Activated B cell treated with CpG ODN at 0.5 μM for 24 hours (primary cell): ENCODE measurements around the gene PCNX3. TPM values are rescaled to one million over a fixed set of nuclear protein-coding genes. Genes with fewer than 3 reads are reported as not detected.
"Not testable (repeated sequence)": the region's sequence is repeated elsewhere in the genome, so short reads cannot be mapped to it uniquely, and the experiment has no call there.

Experiments used
- ATAC-seq: fragments of 200-7000 bp; cut with Tn5 transposase; one replicate; pipeline ENCODE4 v1.10.0; 2021; ENCODE audit warnings: low read depth, mild to moderate bottlenecking, moderate library complexity
- CTCF ChIA-PET: fragments of 350-600 bp; sonication (Branson Sonifier 250); formaldehyde crosslinking; loops from one replicate; lab custom pipeline; 2021; ENCODE audit warnings: antibody characterized with exemption; lab: Charles Lee
- POLR2A ChIA-PET: fragments of 350-600 bp; sonication (Branson Sonifier 250); formaldehyde crosslinking; loops from one replicate; lab custom pipeline; 2021; ENCODE audit warnings: antibody characterized with exemption; lab: Charles Lee
- DNase-seq: peaks from one replicate; pipeline ENCODE4 v3.0.0; 2022
- H3K27ac Mint-ChIP-seq: one replicate; pipeline ENCODE4 v1.8.0; 2020; ENCODE audit warnings: mixed read lengths
- H3K27me3 Mint-ChIP-seq: one replicate; pipeline ENCODE4 v1.8.0; 2021; ENCODE audit warnings: mixed read lengths
- H3K36me3 Mint-ChIP-seq: one replicate; pipeline ENCODE4 v1.8.0; 2021; ENCODE audit warnings: low read depth, mixed read lengths
- H3K4me1 Mint-ChIP-seq: one replicate; pipeline ENCODE4 v1.8.0; 2021; ENCODE audit warnings: mixed read lengths
- H3K4me3 Mint-ChIP-seq: one replicate; pipeline ENCODE4 v1.8.0; 2020; ENCODE audit warnings: mild to moderate bottlenecking, mixed read lengths
- H3K9me3 Mint-ChIP-seq: one replicate; pipeline ENCODE4 v1.8.0; 2020; ENCODE audit warnings: mixed read lengths
- CTCF ChIP-seq: fragments of 200-600 bp; IDR thresholded peaks from one replicate; pipeline ENCODE4 v1.8.0; 2022; ENCODE audit warnings: antibody characterized with exemption, mild to moderate bottlenecking
- intact Hi-C: fragments of 100-400 bp; cut with micrococcal nuclease; formaldehyde crosslinking; loops from one replicate; pipeline ENCODE4 v1.15.1; 2024
- total RNA-seq: library from RNA; stranded (reverse); gene quantifications from 2 replicates; pipeline ENCODE4 v1.2.3, GENCODE V29; 2022

Gene PCNX3
- total RNA-seq, 1 donor from 2014 or later: 51.4 TPM

DNA sequence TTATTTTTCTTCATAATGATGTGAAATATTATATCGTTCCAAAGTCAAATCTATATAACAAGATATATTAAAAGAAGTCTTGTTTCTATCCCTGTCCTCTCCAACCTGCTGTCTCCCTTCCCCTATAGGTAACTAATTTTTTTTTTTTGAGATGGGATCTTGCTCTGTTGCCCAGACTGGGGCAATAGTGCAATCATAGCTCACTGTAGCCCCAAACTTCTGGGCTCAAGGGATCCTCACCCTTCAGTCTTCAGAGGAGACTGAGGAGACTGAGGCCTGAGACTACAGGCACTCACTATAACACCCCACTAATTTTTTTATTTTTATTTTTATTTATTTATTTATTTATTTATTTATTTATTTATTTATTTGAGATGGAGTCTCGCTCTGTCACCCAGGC is 57.4 kb downstream of the PCNX3 start:
- TF ChIP-seq CTCF: no peak
- Mint-ChIP-seq H3K4me3 (no peak overlapping the region), H3K27ac (no peak overlapping the region), H3K4me1 (no peaks in the 10 kb centered on the region), H3K9me3 (no peaks in the 10 kb centered on the region), H3K36me3 (no peaks in the 10 kb centered on the region), H3K27me3 (no peaks in the 10 kb centered on the region)
- CTCF ChIA-PET: no interaction called here
- DNase-seq (no peak), ATAC-seq (no peak)
- intact Hi-C loops: no loop called here
- POLR2A ChIA-PET: interaction anchor here (0.9 kb wide), 1 partner anchor 10 kb away, joined by 3 read pairs; the partner anchor contains the start of gene RELA

DNA sequence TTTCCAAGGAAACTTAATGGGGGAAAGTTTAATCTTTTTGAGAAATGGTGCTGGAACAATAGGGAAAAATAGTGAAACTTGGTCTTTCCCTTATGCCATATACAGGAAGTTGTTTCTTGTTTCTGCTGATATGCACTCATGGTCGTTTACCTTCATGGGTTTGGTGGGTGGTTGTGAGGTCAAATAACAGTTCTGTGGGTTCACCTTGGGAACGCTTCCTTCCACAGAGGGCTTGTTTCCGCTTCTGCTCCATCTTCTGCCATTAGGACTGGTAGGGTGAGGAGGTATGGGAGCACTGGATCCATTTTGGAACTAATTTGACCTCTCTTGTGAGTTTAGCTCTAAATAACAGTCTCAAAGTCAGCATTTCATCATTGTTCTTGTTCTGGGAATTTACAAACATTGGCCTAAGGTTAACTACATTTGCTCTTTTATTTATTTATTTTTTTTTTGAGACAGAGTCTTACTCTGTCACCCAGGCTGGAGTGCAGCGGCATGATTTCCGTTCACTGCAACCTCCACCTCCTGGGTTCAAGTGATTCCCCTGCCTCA is 64.7 kb downstream of the PCNX3 start:
- TF ChIP-seq CTCF: no peak
- intact Hi-C loops: no loop called here
- no peaks in the 10 kb centered on the region for H3K36me3 Mint-ChIP-seq
- no peak overlapping the region for H3K4me3 Mint-ChIP-seq
- CTCF ChIA-PET: no interaction called here
- no peaks in the 10 kb centered on the region for H3K9me3 Mint-ChIP-seq
- no peak for ATAC-seq
- POLR2A ChIA-PET: interaction anchor here (0.6 to 0.7 kb wide), 2 partner anchors 181 to 351 kb away, joined by 3 to 4 read pairs; no protein-coding TSS in a partner anchor
- H3K27me3 Mint-ChIP-seq: no peaks in the 10 kb centered on the region
- H3K27ac Mint-ChIP-seq: no peak overlapping the region
- DNase-seq: no peak
- no peaks in the 10 kb centered on the region for H3K4me1 Mint-ChIP-seq

- DNase-seq, CTCF ChIA-PET, H3K36me3 Mint-ChIP-seq, H3K27ac Mint-ChIP-seq, H3K4me1 Mint-ChIP-seq, POLR2A ChIA-PET, intact Hi-C loops, H3K9me3 Mint-ChIP-seq, H3K4me3 Mint-ChIP-seq, ATAC-seq, H3K27me3 Mint-ChIP-seq: not testable (repeated sequence)
Observed at GRCh38 chr11:65683480-65683879, 67.9 kb downstream of the PCNX3 start.

DNA sequence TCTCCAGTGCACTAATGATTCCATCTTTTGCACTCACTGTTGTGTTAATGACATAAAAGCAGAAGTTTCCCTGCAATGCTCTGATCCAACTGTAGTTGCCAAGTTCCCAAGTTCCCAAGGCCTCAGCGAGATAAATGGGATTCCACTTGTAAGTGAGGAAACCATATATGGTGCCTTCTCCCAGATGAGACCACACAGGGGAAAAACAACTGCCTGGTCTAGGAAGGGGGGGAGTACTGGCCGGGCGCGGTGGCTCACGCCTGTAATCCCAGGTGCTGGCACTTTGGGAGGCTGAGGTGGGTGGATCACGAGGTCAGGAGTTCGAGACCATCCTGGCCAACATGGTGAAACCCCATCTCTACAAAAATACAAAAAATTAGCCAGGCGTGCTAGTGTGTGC is 70.4 kb downstream of the PCNX3 start:
- Mint-ChIP-seq H3K36me3 (no peaks in the 10 kb centered on the region), H3K9me3 (no peaks in the 10 kb centered on the region), H3K27me3 (no peaks in the 10 kb centered on the region), H3K27ac (no peak overlapping the region), H3K4me1 (no peaks in the 10 kb centered on the region), H3K4me3 (no peak overlapping the region)
- ChIA-PET POLR2A (no interaction called here), CTCF (no interaction called here)
- ATAC-seq: no peak
- no peak for TF ChIP-seq CTCF
- intact Hi-C loops: no loop called here
- no peak for DNase-seq

Other genes with a start within 250 kb of the PCNX3 start
- gene SLC25A45, start 233.1 kb upstream of the PCNX3 start, total RNA-seq: 11.4 and 12.3 TPM in 2 replicates
- gene FRMD8, start 229.1 kb upstream of the PCNX3 start, total RNA-seq: 68.6 and 70.6 TPM in 2 replicates
- 578 and 699 TPM in 2 replicates for gene NEAT1, start 193.0 kb upstream of the PCNX3 start, total RNA-seq
- 12,540 and 18,961 TPM in 2 replicates for gene MALAT1, start 116.7 kb upstream of the PCNX3 start, total RNA-seq
- 70.0 and 75.7 TPM in 2 replicates for gene SCYL1, start 90.7 kb upstream of the PCNX3 start, total RNA-seq
- 25.0 and 25.3 TPM in 2 replicates for gene LTBP3, start 57.4 kb upstream of the PCNX3 start, total RNA-seq
- gene ZNRD2, start 45.3 kb upstream of the PCNX3 start, total RNA-seq: 40.9 and 41.0 TPM in 2 replicates
- gene FAM89B, start 43.2 kb upstream of the PCNX3 start, total RNA-seq: 19.1 and 21.6 TPM in 2 replicates
- gene EHBP1L1, start 39.7 kb upstream of the PCNX3 start, total RNA-seq: 143 and 163 TPM in 2 replicates
- gene KCNK7, start 20.0 kb upstream of the PCNX3 start, total RNA-seq: 1.0 and 1.1 TPM in 2 replicates
- 72.1 and 89.6 TPM in 2 replicates for gene MAP3K11, start 1.6 kb upstream of the PCNX3 start, total RNA-seq
- gene SIPA1, start 22.3 kb downstream of the PCNX3 start, total RNA-seq: 236 and 252 TPM in 2 replicates
- gene RELA, start 47.1 kb downstream of the PCNX3 start, total RNA-seq: 110 and 119 TPM in 2 replicates
- gene KAT5, start 96.5 kb downstream of the PCNX3 start, total RNA-seq: 108 and 120 TPM in 2 replicates
- 85.3 and 91.4 TPM in 2 replicates for gene RNASEH2C, start 105.0 kb downstream of the PCNX3 start, total RNA-seq
- gene AP5B1, start 165.2 kb downstream of the PCNX3 start, total RNA-seq: 17.4 and 20.9 TPM in 2 replicates
- gene OVOL1, start 171.3 kb downstream of the PCNX3 start, total RNA-seq: 0.09 and 0.29 TPM in 2 replicates
- gene SNX32, start 218.2 kb downstream of the PCNX3 start, total RNA-seq: 0.37 and 1.0 TPM in 2 replicates
- gene CFL1, start 242.4 kb downstream of the PCNX3 start, total RNA-seq: 1,079 and 1,089 TPM in 2 replicates
- gene MUS81, start 244.7 kb downstream of the PCNX3 start, total RNA-seq: 73.8 and 83.1 TPM in 2 replicates